Uterus (tissue), 2 donors: ENCODE measurements around the gene AASS.

ENCODE experiments used
- CTCF ChIP-seq, 4 experiments: fragments of 200-600 bp in 2 of 4; fragments of 450-650 bp in 2 of 4; sonication (generic) in 2 of 4; IDR thresholded peaks; one replicate each; pipeline ENCODE4 v1.5.1; 2016 to 2019; ENCODE audit warnings: antibody characterized with exemption in 4 of 4, mild to moderate bottlenecking in 2 of 4, moderate library complexity in 1 of 4
- POLR2A ChIP-seq, 2 donors: fragments of 450-650 bp; IDR thresholded peaks; one replicate each; pipeline ENCODE4 v1.6.1; 2016; ENCODE audit warnings: antibody characterized with exemption in 2 of 2, mild to moderate bottlenecking in 1 of 2, moderate library complexity in 1 of 2

DNA sequence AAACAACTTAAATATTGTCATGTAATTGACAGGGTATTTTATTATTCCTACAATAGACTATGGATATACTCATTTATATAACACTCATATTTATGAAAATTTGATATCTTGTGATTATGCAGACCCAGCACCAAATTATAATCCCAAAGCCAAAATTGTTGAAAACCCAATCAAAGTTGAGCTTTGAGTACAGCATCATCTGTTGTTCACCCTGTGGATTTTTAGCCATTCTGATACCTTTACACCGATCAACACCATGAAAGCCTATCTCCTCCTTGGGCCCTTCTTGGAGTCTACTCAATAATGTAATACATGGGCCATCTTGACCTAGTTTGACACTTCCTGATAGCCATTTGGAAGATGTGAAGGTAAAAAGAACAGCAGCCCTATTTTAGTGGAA is 49.5 kb downstream of the AASS start:
- TF ChIP-seq POLR2A (IDR thresholded peaks at IDR 0.05) (no peak), CTCF (IDR thresholded peaks at IDR 0.05) (no peak)
